Thoracic aorta (tissue), 2 donors: ENCODE measurements around the gene CCDC97. TPM values are rescaled to one million over a fixed set of nuclear protein-coding genes. Genes with fewer than 3 reads are reported as not detected.

Experiments used
- ATAC-seq: fragments of 150-250 bp; one replicate; pipeline ENCODE4 v1.8.0; 2017; ENCODE audit warnings: low read depth; ENCODE audit not compliant: insufficient number of reproducible peaks, low FRiP score
- DNase-seq: peaks from one replicate; pipeline ENCODE4 v3.0.0-alpha.2; 2020; ENCODE audit warnings: low spot score
- H3K27ac ChIP-seq, 2 donors: fragments of 200-600 bp; sonication (generic); 1 replicate in 1 of 2; 2 replicates in 1 of 2; pipeline ENCODE4 v1.5.1; 2016; ENCODE audit warnings: mild to moderate bottlenecking in 2 of 2, moderate library complexity in 2 of 2
- H3K27me3 ChIP-seq: fragments of 200-600 bp; sonication (generic); replicated peaks from 2 replicates; pipeline ENCODE4 v1.6.0; 2016; ENCODE audit warnings: mild to moderate bottlenecking; ENCODE audit not compliant: insufficient read depth
- H3K36me3 ChIP-seq: fragments of 200-600 bp; sonication (generic); one replicate; pipeline ENCODE4 v1.5.1; 2016
- H3K4me1 ChIP-seq, 2 donors: fragments of 200-600 bp; sonication (generic); 1 replicate in 1 of 2; 2 replicates in 1 of 2; pipeline versions ENCODE4 v1.5.1 to v1.6.0; 2016; ENCODE audit warnings: low read depth in 2 of 2, mild to moderate bottlenecking in 1 of 2; ENCODE audit not compliant: control insufficient read depth in 1 of 2
- H3K4me3 ChIP-seq: fragments of 200-600 bp; sonication (generic); 2 replicates; pipeline ENCODE4 v1.5.1; 2016; ENCODE audit warnings: mild to moderate bottlenecking
- H3K9me3 ChIP-seq: fragments of 200-600 bp; sonication (generic); 2 replicates; pipeline ENCODE4 v1.5.1; 2016
- CTCF ChIP-seq: fragments of 200-600 bp; sonication (generic); IDR thresholded peaks from one replicate; pipeline ENCODE4 v1.5.1; 2019; ENCODE audit warnings: antibody characterized with exemption
- total RNA-seq, 2 donors: library from RNA; depleted of rRNA; stranded (reverse); fragments of >200 nt; gene quantifications; one replicate each; pipeline versions ENCODE4 v1.1.0 to v1.2.3, GENCODE V29; 2016

The CCDC97 gene
- total RNA-seq, 2 donors from 2014 or later, result 15.2 to 22.4 TPM

DNA sequence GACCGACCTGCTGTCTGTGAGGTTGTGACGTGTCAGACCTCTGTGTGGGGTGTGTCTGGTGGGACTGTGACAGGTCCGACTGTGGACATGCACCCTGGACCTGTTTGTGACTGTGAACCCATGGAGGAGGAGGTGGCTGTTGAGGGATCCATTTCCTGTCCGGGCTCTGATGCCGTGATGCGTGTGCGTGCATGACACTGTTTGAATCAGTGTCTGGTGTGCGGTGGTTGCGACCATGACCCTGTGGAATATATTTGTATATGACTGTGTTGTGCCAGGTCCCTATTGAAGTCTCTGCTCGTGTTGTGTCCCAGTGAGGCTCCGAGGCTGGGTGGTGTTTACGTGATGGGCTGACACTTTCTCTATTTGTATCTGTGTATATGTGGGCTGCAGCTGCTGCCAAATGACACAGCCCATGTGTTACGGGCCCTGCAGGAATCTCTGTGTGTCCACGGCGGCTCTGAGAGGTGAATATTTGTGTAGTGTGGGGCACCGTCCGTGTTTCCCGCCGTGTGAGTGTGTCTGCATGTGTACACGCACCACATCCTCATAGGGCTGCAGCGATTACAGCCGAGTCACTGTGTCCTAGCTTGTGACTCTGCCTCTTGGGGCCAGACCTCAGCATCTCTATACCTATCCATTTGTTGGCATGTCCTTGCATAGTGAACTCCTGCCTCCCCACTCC lies 18.3 kb downstream of the CCDC97 start:
- ATAC-seq (no peak), DNase-seq (no peak)
- no peaks in the 10 kb centered on the region for H3K9me3 ChIP-seq
- peak overlapping the region; percentile 46 for H3K4me3 ChIP-seq
- H3K36me3 ChIP-seq, result peaks cover 18% of the 10 kb centered on the region
- H3K4me1 ChIP-seq, result peaks cover 30 to 40% of the 10 kb centered on the region in 2 donors
- H3K27me3 ChIP-seq, result no peaks in the 10 kb centered on the region
- TF ChIP-seq CTCF, result no peak
- peak overlapping the region; percentile 96 to 99 for H3K27ac ChIP-seq

DNA sequence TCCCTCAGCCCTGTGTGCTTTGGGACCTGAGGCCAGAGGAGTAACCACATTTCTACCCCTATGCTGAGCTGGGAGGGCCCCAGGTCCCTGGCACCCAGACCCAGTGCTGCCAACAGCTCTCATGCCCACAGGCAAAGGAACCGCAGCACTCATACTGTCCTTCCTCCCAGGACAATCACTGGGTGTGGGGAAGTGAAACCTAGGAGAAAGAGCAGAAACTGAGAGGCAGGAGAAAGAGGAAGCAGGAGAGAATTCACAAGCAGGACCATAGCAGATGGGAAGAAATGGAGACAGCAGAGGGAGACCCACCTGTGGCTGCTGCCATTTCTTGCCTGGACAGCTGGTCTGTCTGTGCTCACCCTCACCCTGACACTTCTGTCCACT lies 18.9 kb downstream of the CCDC97 start:
- Histone ChIP-seq H3K4me3 (no peak overlapping the region), H3K27me3 (no peaks in the 10 kb centered on the region), H3K27ac (no peak overlapping the region), H3K9me3 (no peaks in the 10 kb centered on the region), H3K4me1 (peaks cover 24 to 35% of the 10 kb centered on the region in 2 donors), H3K36me3 (peaks cover 18% of the 10 kb centered on the region)
- TF ChIP-seq CTCF, result no peak
- no peak for ATAC-seq
- DNase-seq, result no peak

- DNase-seq (no peak), ATAC-seq (no peak)
- Histone ChIP-seq H3K27ac (no peak overlapping the region), H3K36me3 (peaks cover 28% of the 10 kb centered on the region), H3K9me3 (no peaks in the 10 kb centered on the region), H3K4me3 (no peak overlapping the region), H3K27me3 (no peaks in the 10 kb centered on the region), H3K4me1 (peaks cover 20 to 21% of the 10 kb centered on the region in 2 donors)
- no peak for TF ChIP-seq CTCF
These were observed 20.5 kb downstream of the CCDC97 start for GRCh38 chr19:41330481-41330880.

DNA sequence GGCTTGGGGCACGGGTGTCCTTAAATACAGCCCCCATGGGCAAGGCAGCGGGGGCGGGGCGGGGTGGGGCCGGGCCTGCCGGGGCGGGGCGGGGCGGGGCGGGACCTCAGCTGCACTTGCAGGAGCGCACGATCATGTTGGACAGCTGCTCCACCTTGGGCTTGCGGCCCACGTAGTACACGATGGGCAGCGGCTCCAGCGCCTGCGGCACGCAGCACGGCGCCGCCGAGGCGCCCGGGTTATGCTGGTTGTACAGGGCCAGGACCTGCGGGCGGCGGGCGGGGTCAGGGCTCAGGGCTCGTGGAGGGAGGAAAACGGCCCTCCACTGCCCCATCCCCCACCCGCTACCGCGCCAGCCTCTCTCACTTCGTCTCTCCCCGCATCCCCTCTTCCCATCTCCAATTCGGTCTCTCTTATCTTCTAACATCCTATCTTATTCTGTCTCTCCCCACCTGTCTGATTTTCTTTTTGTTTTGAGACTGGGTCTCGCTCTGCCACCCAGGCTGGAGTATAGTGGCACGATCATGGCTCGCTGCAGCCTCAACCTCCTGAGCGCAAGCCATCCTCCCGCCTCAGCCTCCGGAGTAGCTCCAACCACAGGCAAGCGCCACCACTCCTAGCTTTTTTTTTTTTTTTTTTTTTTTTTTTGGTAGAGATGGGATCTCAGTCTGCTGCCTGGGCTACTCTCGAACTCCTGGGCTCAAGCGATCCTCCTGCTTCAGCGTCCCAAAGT lies 21.1 kb downstream of the CCDC97 start:
- Histone ChIP-seq H3K36me3 (peaks cover 29% of the 10 kb centered on the region), H3K27ac (no peak overlapping the region), H3K9me3 (no peaks in the 10 kb centered on the region), H3K4me3 (no peak overlapping the region), H3K27me3 (no peaks in the 10 kb centered on the region), H3K4me1 (peaks cover 13 to 15% of the 10 kb centered on the region in 2 donors)
- no peak for TF ChIP-seq CTCF
- ATAC-seq, result no peak
- DNase-seq, result no peak

DNA sequence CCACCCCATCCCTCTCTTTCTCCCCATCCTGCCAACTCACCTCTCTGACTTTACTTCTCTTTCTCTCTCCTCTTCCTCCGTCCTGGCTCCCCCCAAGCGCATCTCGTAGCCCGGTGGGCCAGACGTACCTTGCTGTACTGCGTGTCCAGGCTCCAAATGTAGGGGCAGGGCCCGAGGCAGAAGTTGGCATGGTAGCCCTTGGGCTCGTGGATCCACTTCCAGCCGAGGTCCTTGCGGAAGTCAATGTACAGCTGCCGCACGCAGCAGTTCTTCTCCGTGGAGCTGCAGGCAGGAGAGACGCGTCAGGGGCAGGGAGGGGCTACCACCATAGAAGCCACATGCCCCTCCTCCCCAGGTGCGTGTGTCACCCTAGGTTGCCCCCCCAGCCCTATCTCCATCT lies 22.0 kb downstream of the CCDC97 start:
- Histone ChIP-seq H3K4me3 (no peak overlapping the region), H3K4me1 (peaks cover 5 to 6% of the 10 kb centered on the region in 2 donors), H3K27me3 (no peaks in the 10 kb centered on the region), H3K36me3 (peaks cover 29% of the 10 kb centered on the region), H3K9me3 (no peaks in the 10 kb centered on the region), H3K27ac (no peak overlapping the region)
- no peak for TF ChIP-seq CTCF
- DNase-seq, result no peak
- no peak for ATAC-seq
